IMR-90 (cell line): ENCODE data around the gene FMN1. TPM values are rescaled to one million over a fixed set of nuclear protein-coding genes. Genes with fewer than 3 reads are reported as not detected.

Source experiments
- ATAC-seq: fragments of 200-7000 bp; cut with Tn5 transposase; 2 replicates; pipeline ENCODE4 v1.9.1; 2020; ENCODE audit warnings: low read depth, mild to moderate bottlenecking, moderate library complexity
- BruUV-seq: library from RNA; stranded (reverse); fragments of 400-500 nt; replicated peaks from 2 replicates; lab custom pipeline; 2021; lab: Mats Ljungman, UMichigan
- CTCF ChIA-PET: fragments of 300-600 bp; formaldehyde crosslinking; extraction: SDS; loops from one replicate; lab custom pipeline; 2021; ENCODE audit warnings: antibody characterized with exemption; lab: Yijun Ruan, JAX
- POLR2A ChIA-PET: fragments of 300-600 bp; sonication (Branson Sonifier 250); formaldehyde crosslinking; loops from one replicate; lab custom pipeline; 2022; ENCODE audit warnings: antibody characterized with exemption; ENCODE audit not compliant: unreplicated experiment; lab: Charles Lee
- DNase-seq: peaks from one replicate; pipeline ENCODE4 v3.0.0; 2013
- H2AFZ ChIP-seq: replicated peaks from 2 replicates; pipeline ENCODE3; 2013; ENCODE audit warnings: low read length, mild to moderate bottlenecking; ENCODE audit not compliant: poor library complexity
- H2AK5ac ChIP-seq: 2 replicates; pipeline ENCODE4 v1.6.1; 2013; ENCODE audit warnings: low read depth, low read length, inconsistent platforms
- H2AK9ac ChIP-seq: replicated peaks from 2 replicates; pipeline ENCODE3; 2013; ENCODE audit warnings: mild to moderate bottlenecking, low read depth, low read length, moderate library complexity; ENCODE audit not compliant: poor library complexity
- H2BK120ac ChIP-seq: 2 replicates; pipeline ENCODE4 v1.6.1; 2013; ENCODE audit warnings: low read depth, low read length, inconsistent platforms
- H2BK15ac ChIP-seq: 3 replicates; pipeline ENCODE4 v1.6.1; 2013; ENCODE audit warnings: low read depth, low read length, inconsistent platforms
- H2BK20ac ChIP-seq: 2 replicates; pipeline ENCODE4 v1.6.1; 2013; ENCODE audit warnings: low read depth, mild to moderate bottlenecking, inconsistent platforms, low read length, moderate library complexity
- H2BK5ac ChIP-seq: 2 replicates; pipeline ENCODE4 v1.6.1; 2013; ENCODE audit warnings: mild to moderate bottlenecking, low read depth, low read length, inconsistent platforms; ENCODE audit not compliant: poor library complexity, severe bottlenecking
- H3K14ac ChIP-seq: replicated peaks from 2 replicates; pipeline ENCODE4 v1.6.1; 2013; ENCODE audit warnings: low read depth, low read length, inconsistent platforms
- H3K18ac ChIP-seq: 2 replicates; pipeline ENCODE4 v1.6.1; 2013; ENCODE audit warnings: low read depth, low read length, control low read depth
- H3K23ac ChIP-seq: 2 replicates; pipeline ENCODE4 v1.6.1; 2013; ENCODE audit warnings: low read depth, low read length, inconsistent platforms
- H3K27ac ChIP-seq: 2 replicates; pipeline ENCODE4 v1.5.1; 2013; ENCODE audit warnings: mild to moderate bottlenecking, control low read depth, low read length; ENCODE audit not compliant: insufficient read depth
- H3K27me3 ChIP-seq: 2 replicates; pipeline ENCODE4 v1.6.1; 2013; ENCODE audit warnings: low read length; ENCODE audit not compliant: control insufficient read depth, insufficient read depth
- H3K36me3 ChIP-seq: 2 replicates; pipeline ENCODE4 v1.6.1; 2013; ENCODE audit warnings: low read length, mixed read lengths; ENCODE audit not compliant: control insufficient read depth, insufficient read depth
- H3K4ac ChIP-seq: 2 replicates; pipeline ENCODE4 v1.6.1; 2013; ENCODE audit warnings: low read depth, low read length, inconsistent platforms
- H3K4me1 ChIP-seq: 2 replicates; pipeline ENCODE4 v1.6.1; 2013; ENCODE audit warnings: low read length, mixed read lengths; ENCODE audit not compliant: control insufficient read depth, insufficient read depth
- H3K4me2 ChIP-seq: 2 replicates; pipeline ENCODE4 v1.6.1; 2013; ENCODE audit warnings: low read depth, mild to moderate bottlenecking, control low read depth, low read length, moderate library complexity
- H3K4me3 ChIP-seq: 2 replicates; pipeline ENCODE4 v1.5.1; 2013; ENCODE audit warnings: low read depth, mild to moderate bottlenecking, control low read depth, low read length, moderate library complexity; ENCODE audit not compliant: insufficient read depth
- H3K56ac ChIP-seq: 2 replicates; pipeline ENCODE4 v1.6.1; 2013; ENCODE audit warnings: low read length, inconsistent platforms; ENCODE audit not compliant: insufficient read depth; ENCODE audit errors: extremely low read depth
- H3K79me1 ChIP-seq, 2 experiments: 2 replicates each; pipeline ENCODE4 v1.6.1; 2013; ENCODE audit warnings: low read length in 2 of 2, inconsistent platforms in 1 of 2, low read depth in 1 of 2
- H3K9ac ChIP-seq: 2 replicates; pipeline ENCODE4 v1.6.1; 2013; ENCODE audit warnings: low read depth, low read length, control low read depth
- H3K9me1 ChIP-seq: 2 replicates; pipeline ENCODE4 v1.6.1; 2013; ENCODE audit warnings: low read length, inconsistent platforms; ENCODE audit not compliant: insufficient read depth
- H3K9me3 ChIP-seq: 2 replicates; pipeline ENCODE4 v1.6.1; 2013; ENCODE audit warnings: low read length; ENCODE audit not compliant: control insufficient read depth, insufficient read depth
- H4K20me1 ChIP-seq: 2 replicates; pipeline ENCODE4 v1.6.1; 2013; ENCODE audit warnings: low read length, inconsistent platforms; ENCODE audit not compliant: insufficient read depth
- H4K5ac ChIP-seq: 2 replicates; pipeline ENCODE4 v1.6.1; 2013; ENCODE audit warnings: mild to moderate bottlenecking, low read depth, low read length, control low read depth
- H4K8ac ChIP-seq, 2 experiments: 2 replicates each; pipeline ENCODE4 v1.6.1; 2013; ENCODE audit warnings: low read depth in 2 of 2, low read length in 2 of 2, control low read depth in 1 of 2, inconsistent platforms in 1 of 2
- H4K91ac ChIP-seq: 2 replicates; pipeline ENCODE4 v1.6.1; 2013; ENCODE audit warnings: low read depth, low read length, inconsistent platforms; ENCODE audit not compliant: insufficient read depth
- CEBPB ChIP-seq: IDR thresholded peaks from 2 replicates; pipeline ENCODE4 v1.6.1; 2012; ENCODE audit warnings: low read depth, low read length, improper control_type of control experiment
- CHD1 ChIP-seq: IDR thresholded peaks from 2 replicates; pipeline ENCODE4 v1.6.1; 2012; ENCODE audit warnings: low read depth, low read length, improper control_type of control experiment
- MAFK ChIP-seq: IDR thresholded peaks from 2 replicates; pipeline ENCODE4 v1.6.1; 2012; ENCODE audit warnings: low read depth, low read length, improper control_type of control experiment
- RCOR1 ChIP-seq: IDR thresholded peaks from 2 replicates; pipeline ENCODE4 v1.6.1; 2012; ENCODE audit warnings: mild to moderate bottlenecking, low read length, improper control_type of control experiment; ENCODE audit not compliant: insufficient replicate concordance
- RFX5 ChIP-seq: IDR thresholded peaks from 2 replicates; pipeline ENCODE4 v1.8.0; 2012; ENCODE audit warnings: low read depth, mild to moderate bottlenecking, low read length, moderate library complexity
- WGBS, 2 experiments: methylation state at CpG; one replicate each; pipeline versions ENCODE4 v1.1.5 to v1.1.7; 2013; ENCODE audit warnings: missing lambda C conversion rate in 2 of 2; ENCODE audit not compliant: insufficient read length in 1 of 2; ENCODE audit errors: extremely low coverage in 2 of 2; 5-methylcytosine and 5-hydroxymethylcytosine counted together
- dilution Hi-C: fragments of 300-500 bp; cut with HindIII; formaldehyde crosslinking; loops from one replicate; pipeline ENCODE4 v1.14.3; 2018; ENCODE audit warnings: low sequenced_read_pairs; ENCODE audit not compliant: unreplicated experiment
- in situ Hi-C: fragments of 300-500 bp; cut with MboI; formaldehyde crosslinking; loops from 3 replicates; pipeline ENCODE4 v1.14.3; 2019; ENCODE audit warnings: low sequenced_read_pairs, inconsistent platforms, mixed read lengths
- intact Hi-C: fragments of 100-400 bp; cut with micrococcal nuclease; formaldehyde crosslinking; loops from 2 replicates; pipeline ENCODE4 v1.10.0; 2022
- polyA plus RNA-seq, 3 experiments: library from polyadenylated mRNA; depleted of rRNA; stranded (reverse); fragments of >200 nt; gene quantifications; 2 replicates each; pipeline ENCODE4 v1.2.3, GENCODE V29; 2012; ENCODE audit warnings: low replicate concordance in 1 of 3
- total RNA-seq: library from RNA; depleted of rRNA; stranded (reverse); fragments of >200 nt; gene quantifications from 2 replicates; pipeline ENCODE4 v1.2.3, GENCODE V29; 2012
- TF ChIP-seq, protein P1 (sequence below): fragments of 150-350 bp; IDR thresholded peaks from 2 replicates; pipeline ENCODE4 v1.6.1; 2017; ENCODE audit warnings: mild to moderate bottlenecking, antibody characterized with exemption, low read length, low read depth

FMN1 gene
- total and polyA plus RNA-seq, 2 of the 4 experiments (the other 2 are of a cell fraction) = 7.3 to 17.6 TPM

DNA sequence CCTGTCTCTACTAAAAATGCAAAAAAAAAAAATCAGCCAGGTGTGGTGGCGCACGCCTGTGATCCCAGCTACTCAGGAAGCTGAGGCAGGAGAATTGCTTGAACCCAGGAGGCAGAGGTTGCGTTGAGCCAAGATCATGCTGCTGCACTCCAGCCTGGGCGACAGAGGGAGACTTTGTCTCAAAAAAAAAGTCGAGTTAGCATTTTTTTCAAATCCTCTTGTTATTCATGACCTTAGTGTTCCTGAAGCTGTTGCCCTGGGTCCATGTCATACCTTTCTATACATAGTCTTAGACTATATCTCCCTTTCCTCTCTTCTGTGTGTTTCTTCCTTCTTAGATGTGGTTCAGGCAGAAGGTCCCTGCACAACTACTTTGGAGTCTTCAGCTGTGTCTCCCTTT is 6.4 kb downstream of the FMN1 start:
- H3K4ac ChIP-seq = no peak overlapping the region
- H3K4me3 ChIP-seq = no peak overlapping the region
- H3K79me1 ChIP-seq = no peaks in the 10 kb centered on the region
- no peak overlapping the region for H4K8ac ChIP-seq
- H3K4me2 ChIP-seq = no peak overlapping the region
- dilution Hi-C loops (no loop called here), in situ Hi-C loops (no loop called here), intact Hi-C loops (no loop called here)
- H2BK15ac ChIP-seq = no peak overlapping the region
- no peaks in the 10 kb centered on the region for H4K20me1 ChIP-seq
- H4K91ac ChIP-seq = no peak overlapping the region
- H2BK5ac ChIP-seq = no peak overlapping the region
- H3K23ac ChIP-seq = no peak overlapping the region
- no peak overlapping the region for H3K9ac ChIP-seq
- no peaks in the 10 kb centered on the region for H3K9me1 ChIP-seq
- H3K27me3 ChIP-seq = peaks cover 21% of the 10 kb centered on the region
- H4K5ac ChIP-seq = no peak overlapping the region
- no peaks in the 10 kb centered on the region for H3K36me3 ChIP-seq
- no TSS peak for BruUV-seq
- no CpG with 5 or more reads among the region's 5 CpGs for WGBS, 2 experiments
- no peak overlapping the region for H2AK9ac ChIP-seq
- no peak overlapping the region for H3K27ac ChIP-seq
- H2BK120ac ChIP-seq = no peak overlapping the region
- H3K9me3 ChIP-seq = no peaks in the 10 kb centered on the region
- POLR2A ChIA-PET = no interaction called here
- TF ChIP-seq RCOR1 (no peak), CHD1 (no peak), MAFK (peak; percentile 32; the same call in 1 of the 2 replicates), CEBPB (no peak), RFX5 (no peak)
- TF ChIP-seq, protein P1, sequence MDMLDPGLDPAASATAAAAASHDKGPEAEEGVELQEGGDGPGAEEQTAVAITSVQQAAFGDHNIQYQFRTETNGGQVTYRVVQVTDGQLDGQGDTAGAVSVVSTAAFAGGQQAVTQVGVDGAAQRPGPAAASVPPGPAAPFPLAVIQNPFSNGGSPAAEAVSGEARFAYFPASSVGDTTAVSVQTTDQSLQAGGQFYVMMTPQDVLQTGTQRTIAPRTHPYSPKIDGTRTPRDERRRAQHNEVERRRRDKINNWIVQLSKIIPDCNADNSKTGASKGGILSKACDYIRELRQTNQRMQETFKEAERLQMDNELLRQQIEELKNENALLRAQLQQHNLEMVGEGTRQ = no peak
- H3K56ac ChIP-seq = no peak overlapping the region
- DNase-seq = no peak
- H2BK20ac ChIP-seq = no peak overlapping the region
- H3K14ac ChIP-seq = no peak overlapping the region
- CTCF ChIA-PET = no interaction called here
- no peaks in the 10 kb centered on the region for H3K4me1 ChIP-seq
- no peak overlapping the region for H2AK5ac ChIP-seq
- H2AFZ ChIP-seq = no peak overlapping the region
- ATAC-seq = no peak
- no peak overlapping the region for H3K18ac ChIP-seq
